ENCODE measurements around the gene NKPD1. TPM values are rescaled to one million over a fixed set of nuclear protein-coding genes. Genes with fewer than 3 reads are reported as not detected.

Gene NKPD1
- total and polyA plus RNA-seq, 2 experiments from 2014 or later = 0.24 to 1.3 TPM

DNA sequence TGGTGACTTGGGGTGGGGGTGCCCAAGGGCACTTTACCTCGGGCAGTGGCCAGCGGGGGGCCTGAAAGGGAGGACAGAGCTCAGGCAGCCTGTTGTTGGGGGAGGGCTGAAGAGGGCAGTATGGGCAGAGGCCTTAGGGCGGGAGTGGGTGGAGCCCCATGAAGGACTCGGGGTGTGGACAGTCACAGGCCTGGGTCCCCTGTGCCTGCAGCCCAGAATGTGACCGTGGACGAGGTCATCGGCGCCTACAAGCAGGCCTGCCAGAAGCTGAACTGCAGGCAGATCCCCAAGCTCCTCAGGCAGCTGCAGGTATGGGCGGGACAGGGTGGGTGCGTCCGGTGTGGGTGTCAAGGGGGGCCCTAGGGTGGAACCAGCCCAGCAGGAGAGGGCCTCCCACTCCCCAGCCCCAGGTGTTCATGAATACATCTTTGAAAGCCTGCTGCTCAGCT, 22.5 kb downstream of the NKPD1 start (continued):
- TF ChIP-seq, protein P1, sequence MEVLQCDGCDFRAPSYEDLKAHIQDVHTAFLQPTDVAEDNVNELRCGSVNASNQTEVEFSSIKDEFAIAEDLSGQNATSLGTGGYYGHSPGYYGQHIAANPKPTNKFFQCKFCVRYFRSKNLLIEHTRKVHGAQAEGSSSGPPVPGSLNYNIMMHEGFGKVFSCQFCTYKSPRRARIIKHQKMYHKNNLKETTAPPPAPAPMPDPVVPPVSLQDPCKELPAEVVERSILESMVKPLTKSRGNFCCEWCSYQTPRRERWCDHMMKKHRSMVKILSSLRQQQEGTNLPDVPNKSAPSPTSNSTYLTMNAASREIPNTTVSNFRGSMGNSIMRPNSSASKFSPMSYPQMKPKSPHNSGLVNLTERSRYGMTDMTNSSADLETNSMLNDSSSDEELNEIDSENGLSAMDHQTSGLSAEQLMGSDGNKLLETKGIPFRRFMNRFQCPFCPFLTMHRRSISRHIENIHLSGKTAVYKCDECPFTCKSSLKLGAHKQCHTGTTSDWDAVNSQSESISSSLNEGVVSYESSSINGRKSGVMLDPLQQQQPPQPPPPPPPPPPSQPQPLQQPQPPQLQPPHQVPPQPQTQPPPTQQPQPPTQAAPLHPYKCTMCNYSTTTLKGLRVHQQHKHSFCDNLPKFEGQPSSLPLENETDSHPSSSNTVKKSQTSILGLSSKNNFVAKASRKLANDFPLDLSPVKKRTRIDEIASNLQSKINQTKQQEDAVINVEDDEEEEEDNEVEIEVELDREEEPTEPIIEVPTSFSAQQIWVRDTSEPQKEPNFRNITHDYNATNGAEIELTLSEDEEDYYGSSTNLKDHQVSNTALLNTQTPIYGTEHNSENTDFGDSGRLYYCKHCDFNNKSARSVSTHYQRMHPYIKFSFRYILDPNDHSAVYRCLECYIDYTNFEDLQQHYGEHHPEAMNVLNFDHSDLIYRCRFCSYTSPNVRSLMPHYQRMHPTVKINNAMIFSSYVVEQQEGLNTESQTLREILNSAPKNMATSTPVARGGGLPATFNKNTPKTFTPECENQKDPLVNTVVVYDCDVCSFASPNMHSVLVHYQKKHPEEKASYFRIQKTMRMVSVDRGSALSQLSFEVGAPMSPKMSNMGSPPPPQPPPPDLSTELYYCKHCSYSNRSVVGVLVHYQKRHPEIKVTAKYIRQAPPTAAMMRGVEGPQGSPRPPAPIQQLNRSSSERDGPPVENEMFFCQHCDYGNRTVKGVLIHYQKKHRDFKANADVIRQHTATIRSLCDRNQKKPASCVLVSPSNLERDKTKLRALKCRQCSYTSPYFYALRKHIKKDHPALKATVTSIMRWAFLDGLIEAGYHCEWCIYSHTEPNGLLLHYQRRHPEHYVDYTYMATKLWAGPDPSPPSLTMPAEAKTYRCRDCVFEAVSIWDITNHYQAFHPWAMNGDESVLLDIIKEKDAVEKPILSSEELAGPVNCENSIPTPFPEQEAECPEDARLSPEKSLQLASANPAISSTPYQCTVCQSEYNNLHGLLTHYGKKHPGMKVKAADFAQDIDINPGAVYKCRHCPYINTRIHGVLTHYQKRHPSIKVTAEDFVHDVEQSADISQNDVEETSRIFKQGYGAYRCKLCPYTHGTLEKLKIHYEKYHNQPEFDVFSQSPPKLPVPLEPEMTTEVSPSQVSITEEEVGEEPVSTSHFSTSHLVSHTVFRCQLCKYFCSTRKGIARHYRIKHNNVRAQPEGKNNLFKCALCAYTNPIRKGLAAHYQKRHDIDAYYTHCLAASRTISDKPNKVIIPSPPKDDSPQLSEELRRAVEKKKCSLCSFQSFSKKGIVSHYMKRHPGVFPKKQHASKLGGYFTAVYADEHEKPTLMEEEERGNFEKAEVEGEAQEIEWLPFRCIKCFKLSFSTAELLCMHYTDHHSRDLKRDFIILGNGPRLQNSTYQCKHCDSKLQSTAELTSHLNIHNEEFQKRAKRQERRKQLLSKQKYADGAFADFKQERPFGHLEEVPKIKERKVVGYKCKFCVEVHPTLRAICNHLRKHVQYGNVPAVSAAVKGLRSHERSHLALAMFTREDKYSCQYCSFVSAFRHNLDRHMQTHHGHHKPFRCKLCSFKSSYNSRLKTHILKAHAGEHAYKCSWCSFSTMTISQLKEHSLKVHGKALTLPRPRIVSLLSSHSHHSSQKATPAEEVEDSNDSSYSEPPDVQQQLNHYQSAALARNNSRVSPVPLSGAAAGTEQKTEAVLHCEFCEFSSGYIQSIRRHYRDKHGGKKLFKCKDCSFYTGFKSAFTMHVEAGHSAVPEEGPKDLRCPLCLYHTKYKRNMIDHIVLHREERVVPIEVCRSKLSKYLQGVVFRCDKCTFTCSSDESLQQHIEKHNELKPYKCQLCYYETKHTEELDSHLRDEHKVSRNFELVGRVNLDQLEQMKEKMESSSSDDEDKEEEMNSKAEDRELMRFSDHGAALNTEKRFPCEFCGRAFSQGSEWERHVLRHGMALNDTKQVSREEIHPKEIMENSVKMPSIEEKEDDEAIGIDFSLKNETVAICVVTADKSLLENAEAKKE (CRISPR knock-in tag; IDR thresholded peaks at IDR 0.05) = no peak
- TF ChIP-seq EZH2 (IDR thresholded peaks at IDR 0.05; ENCODE audit: low read depth, unreplicated experiment) (no peak), STAT1 (IDR thresholded peaks at IDR 0.05; ENCODE audit: unreplicated experiment) (no peak), CREB1 (CRISPR knock-in tag; IDR thresholded peaks at IDR 0.05; ENCODE audit: low read depth) (no peak), ZNF114 (CRISPR knock-in tag; IDR thresholded peaks at IDR 0.05) (no peak), NANOG (IDR thresholded peaks at IDR 0.05; ENCODE audit: borderline replicate concordance) (no peak), ZNF331 (CRISPR knock-in tag; IDR thresholded peaks at IDR 0.05; ENCODE audit: low read depth) (no peak)
- TF ChIP-seq, protein P2, sequence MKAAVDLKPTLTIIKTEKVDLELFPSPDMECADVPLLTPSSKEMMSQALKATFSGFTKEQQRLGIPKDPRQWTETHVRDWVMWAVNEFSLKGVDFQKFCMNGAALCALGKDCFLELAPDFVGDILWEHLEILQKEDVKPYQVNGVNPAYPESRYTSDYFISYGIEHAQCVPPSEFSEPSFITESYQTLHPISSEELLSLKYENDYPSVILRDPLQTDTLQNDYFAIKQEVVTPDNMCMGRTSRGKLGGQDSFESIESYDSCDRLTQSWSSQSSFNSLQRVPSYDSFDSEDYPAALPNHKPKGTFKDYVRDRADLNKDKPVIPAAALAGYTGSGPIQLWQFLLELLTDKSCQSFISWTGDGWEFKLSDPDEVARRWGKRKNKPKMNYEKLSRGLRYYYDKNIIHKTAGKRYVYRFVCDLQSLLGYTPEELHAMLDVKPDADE (IDR thresholded peaks at IDR 0.05) = no peak
- TF ChIP-seq, protein P3, sequence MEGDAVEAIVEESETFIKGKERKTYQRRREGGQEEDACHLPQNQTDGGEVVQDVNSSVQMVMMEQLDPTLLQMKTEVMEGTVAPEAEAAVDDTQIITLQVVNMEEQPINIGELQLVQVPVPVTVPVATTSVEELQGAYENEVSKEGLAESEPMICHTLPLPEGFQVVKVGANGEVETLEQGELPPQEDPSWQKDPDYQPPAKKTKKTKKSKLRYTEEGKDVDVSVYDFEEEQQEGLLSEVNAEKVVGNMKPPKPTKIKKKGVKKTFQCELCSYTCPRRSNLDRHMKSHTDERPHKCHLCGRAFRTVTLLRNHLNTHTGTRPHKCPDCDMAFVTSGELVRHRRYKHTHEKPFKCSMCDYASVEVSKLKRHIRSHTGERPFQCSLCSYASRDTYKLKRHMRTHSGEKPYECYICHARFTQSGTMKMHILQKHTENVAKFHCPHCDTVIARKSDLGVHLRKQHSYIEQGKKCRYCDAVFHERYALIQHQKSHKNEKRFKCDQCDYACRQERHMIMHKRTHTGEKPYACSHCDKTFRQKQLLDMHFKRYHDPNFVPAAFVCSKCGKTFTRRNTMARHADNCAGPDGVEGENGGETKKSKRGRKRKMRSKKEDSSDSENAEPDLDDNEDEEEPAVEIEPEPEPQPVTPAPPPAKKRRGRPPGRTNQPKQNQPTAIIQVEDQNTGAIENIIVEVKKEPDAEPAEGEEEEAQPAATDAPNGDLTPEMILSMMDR (conservative IDR thresholded peaks at IDR 0.05; ENCODE audit: low read depth in 2 of 2) = no peak
